Stimulated activated naive CD8-positive, alpha-beta T cell treated with anti-CD3 and anti-CD28 coated beads, Interleukin-15, Interleukin-2, amounts not matched to agents 100 ng/mL and 50 ng/mL, for 24 hours (primary cell): ENCODE results near the gene PPP2R5E.

Source experiments
- H3K27ac Mint-ChIP-seq: one replicate; pipeline ENCODE4 v1.8.0; 2021; ENCODE audit warnings: mild to moderate bottlenecking, mixed read lengths
- H3K27me3 Mint-ChIP-seq: one replicate; pipeline ENCODE4 v1.8.0; 2021; ENCODE audit warnings: mixed read lengths
- H3K36me3 Mint-ChIP-seq: one replicate; pipeline ENCODE4 v1.8.0; 2021; ENCODE audit warnings: low read depth, mixed read lengths
- H3K4me1 Mint-ChIP-seq: one replicate; pipeline ENCODE4 v1.8.0; 2021; ENCODE audit warnings: low read depth, mixed read lengths
- H3K4me3 Mint-ChIP-seq: one replicate; pipeline ENCODE4 v1.8.0; 2021; ENCODE audit warnings: mild to moderate bottlenecking, mixed read lengths
- H3K9me3 Mint-ChIP-seq: one replicate; pipeline ENCODE4 v1.8.0; 2021; ENCODE audit warnings: mixed read lengths

The PPP2R5E gene

DNA sequence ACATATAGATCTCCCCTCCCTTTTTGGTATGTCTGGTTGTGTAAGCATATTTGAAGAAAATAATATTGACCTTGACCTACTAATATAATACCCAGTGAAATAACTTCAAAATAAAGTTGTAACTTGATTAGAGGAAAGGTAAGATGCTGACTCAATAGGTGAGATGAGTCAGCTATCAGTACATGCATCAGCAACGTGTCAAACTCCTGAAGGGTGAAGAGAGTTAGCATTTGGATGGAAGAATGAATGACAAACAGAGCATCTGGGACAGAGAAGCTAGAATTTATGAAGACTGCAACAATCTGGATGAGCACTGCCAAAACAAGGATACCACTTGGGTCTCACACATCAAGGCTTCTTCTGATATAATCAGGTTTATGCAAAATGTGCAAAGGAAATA, 74.9 kb downstream of the PPP2R5E start:
- peaks cover 7% of the 10 kb centered on the region for H3K36me3 Mint-ChIP-seq
- no peaks in the 10 kb centered on the region for H3K27me3 Mint-ChIP-seq
- H3K27ac Mint-ChIP-seq = no peak overlapping the region
- H3K9me3 Mint-ChIP-seq = no peaks in the 10 kb centered on the region
- H3K4me1 Mint-ChIP-seq = peaks cover 34% of the 10 kb centered on the region
- H3K4me3 Mint-ChIP-seq = no peak overlapping the region

DNA sequence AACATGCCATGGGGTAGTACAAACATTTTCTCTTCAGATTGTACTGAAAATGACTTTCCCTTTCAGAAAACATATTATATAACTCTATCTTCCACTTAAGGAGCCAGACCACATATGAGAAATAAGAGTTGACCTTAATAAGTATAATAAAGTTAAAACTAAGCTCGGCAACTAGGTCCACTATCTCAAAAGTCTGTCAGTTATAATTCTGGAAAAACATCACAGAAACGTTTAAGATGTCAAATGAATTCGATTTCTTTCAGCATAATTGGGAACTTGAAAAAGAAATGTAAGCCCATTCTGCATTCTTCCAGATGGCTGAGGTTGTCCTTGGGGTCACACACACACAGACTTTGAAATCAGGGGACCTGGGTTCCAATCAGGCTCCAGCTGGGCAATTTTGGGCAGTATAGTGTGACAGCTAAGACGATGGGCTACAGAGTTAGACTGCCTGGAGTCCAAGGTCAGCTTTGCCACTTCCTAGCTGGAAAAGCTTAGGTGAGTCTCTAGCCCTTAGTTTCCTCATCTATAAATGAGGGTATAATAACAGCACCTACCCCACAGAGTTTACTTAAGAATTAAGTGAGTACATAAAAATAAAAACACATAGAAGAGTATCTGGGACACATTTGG, 75.6 kb downstream of the PPP2R5E start:
- peaks cover 34% of the 10 kb centered on the region for H3K4me1 Mint-ChIP-seq
- no peaks in the 10 kb centered on the region for H3K27me3 Mint-ChIP-seq
- peaks cover 7% of the 10 kb centered on the region for H3K36me3 Mint-ChIP-seq
- H3K27ac Mint-ChIP-seq = no peak overlapping the region
- no peaks in the 10 kb centered on the region for H3K9me3 Mint-ChIP-seq
- H3K4me3 Mint-ChIP-seq = no peak overlapping the region

DNA sequence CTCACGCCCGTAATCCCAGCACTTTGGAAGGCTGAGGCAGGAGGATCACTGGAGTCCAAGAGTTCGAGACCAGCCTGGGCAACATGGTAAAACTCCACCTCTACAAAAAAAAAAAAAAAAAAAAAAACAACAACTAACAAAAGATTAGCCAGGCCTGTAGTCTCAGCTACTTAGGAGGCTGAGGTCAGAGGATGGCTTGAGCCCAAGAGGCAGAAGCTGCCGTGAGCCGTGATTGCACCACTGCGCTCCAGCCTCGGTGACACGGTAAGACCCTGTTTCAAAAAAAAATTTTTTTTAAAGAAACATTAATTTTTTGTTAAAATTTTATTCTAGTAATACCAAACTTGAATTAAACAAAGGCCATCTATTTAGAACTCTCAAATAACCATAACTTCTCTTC, 77.8 kb downstream of the PPP2R5E start:
- H3K4me3 Mint-ChIP-seq = no peak overlapping the region
- peaks cover 39% of the 10 kb centered on the region for H3K4me1 Mint-ChIP-seq
- H3K27ac Mint-ChIP-seq = no peak overlapping the region
- peaks cover 7% of the 10 kb centered on the region for H3K36me3 Mint-ChIP-seq
- no peaks in the 10 kb centered on the region for H3K27me3 Mint-ChIP-seq
- H3K9me3 Mint-ChIP-seq = no peaks in the 10 kb centered on the region

DNA sequence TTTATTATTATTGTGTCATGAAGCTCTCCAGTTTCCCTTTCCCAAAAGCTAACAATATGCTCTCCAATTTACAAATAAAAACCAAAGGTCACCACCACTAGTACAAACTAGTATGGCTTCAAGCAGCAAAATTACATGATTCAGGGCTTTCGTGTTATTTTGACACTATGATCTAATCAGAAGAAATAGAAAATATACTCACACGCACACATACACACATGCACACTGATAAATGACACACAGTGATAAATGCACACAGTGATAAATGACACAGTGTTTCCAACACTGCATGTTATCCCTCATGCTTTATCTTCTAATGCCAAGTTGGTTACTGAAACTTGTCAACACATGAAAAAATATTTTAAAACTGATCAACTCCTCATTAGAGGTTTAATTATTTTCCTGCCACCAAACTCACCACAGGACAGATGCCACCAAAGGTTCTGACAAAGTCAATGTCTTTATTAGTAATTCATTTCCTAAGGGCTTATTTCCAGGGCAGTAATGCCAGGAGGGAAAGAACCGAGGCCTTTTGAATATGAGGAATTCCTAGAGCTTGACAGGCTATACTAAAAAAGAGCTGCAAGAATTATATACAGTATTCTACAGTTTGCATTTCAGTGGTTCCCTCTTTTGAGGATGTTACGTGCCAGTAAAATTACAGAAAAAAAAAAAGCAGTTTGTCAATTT, 82.4 kb downstream of the PPP2R5E start:
- H3K36me3 Mint-ChIP-seq = peaks cover 11% of the 10 kb centered on the region
- no peaks in the 10 kb centered on the region for H3K9me3 Mint-ChIP-seq
- H3K4me1 Mint-ChIP-seq = peaks cover 14% of the 10 kb centered on the region
- no peak overlapping the region for H3K4me3 Mint-ChIP-seq
- H3K27ac Mint-ChIP-seq = no peak overlapping the region
- no peaks in the 10 kb centered on the region for H3K27me3 Mint-ChIP-seq

DNA sequence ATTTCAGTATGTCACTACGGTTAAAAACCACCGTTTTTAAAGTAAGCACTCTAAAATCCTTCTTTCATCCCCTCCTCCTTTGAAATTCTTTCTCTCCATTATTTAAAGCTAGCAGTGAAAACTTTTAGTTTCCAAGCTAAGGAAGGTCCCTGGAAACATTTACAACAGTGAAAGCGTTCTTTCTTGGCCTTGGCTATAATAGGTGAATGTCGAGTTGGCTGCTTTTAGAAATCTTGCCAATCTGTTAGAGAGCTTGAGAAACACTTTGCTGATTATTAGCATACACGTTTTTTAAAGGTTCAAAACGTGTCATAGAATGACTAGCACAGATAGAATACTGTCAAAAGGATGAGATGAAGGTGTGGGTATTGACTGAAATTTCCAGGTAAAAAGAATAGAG, 83.4 kb downstream of the PPP2R5E start:
- H3K4me1 Mint-ChIP-seq = peaks cover 21% of the 10 kb centered on the region
- H3K4me3 Mint-ChIP-seq = no peak overlapping the region
- H3K36me3 Mint-ChIP-seq = peaks cover 11% of the 10 kb centered on the region
- no peak overlapping the region for H3K27ac Mint-ChIP-seq
- no peaks in the 10 kb centered on the region for H3K27me3 Mint-ChIP-seq
- no peaks in the 10 kb centered on the region for H3K9me3 Mint-ChIP-seq

DNA sequence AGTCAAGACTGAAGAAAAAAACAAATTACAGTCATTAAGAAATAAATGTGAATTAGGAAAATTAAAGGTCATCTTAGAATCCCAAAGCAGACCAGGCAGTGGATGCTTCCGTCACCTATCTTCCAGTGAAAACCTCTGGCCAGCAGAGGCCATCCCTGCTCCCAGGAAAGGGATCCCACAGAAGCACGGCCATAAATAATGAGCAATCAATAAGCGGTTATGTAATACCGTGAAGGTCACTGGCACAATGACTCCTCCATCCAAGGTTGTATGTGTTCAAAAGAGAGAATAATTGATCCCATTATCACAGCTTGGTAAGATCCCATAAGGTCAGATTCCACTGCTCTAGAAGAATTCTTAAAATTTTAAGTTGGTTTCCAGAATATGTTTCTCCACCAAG, 85.7 kb downstream of the PPP2R5E start:
- no peaks in the 10 kb centered on the region for H3K9me3 Mint-ChIP-seq
- no peak overlapping the region for H3K27ac Mint-ChIP-seq
- no peaks in the 10 kb centered on the region for H3K27me3 Mint-ChIP-seq
- peaks cover 17% of the 10 kb centered on the region for H3K36me3 Mint-ChIP-seq
- peaks cover 20% of the 10 kb centered on the region for H3K4me1 Mint-ChIP-seq
- H3K4me3 Mint-ChIP-seq = no peak overlapping the region

DNA sequence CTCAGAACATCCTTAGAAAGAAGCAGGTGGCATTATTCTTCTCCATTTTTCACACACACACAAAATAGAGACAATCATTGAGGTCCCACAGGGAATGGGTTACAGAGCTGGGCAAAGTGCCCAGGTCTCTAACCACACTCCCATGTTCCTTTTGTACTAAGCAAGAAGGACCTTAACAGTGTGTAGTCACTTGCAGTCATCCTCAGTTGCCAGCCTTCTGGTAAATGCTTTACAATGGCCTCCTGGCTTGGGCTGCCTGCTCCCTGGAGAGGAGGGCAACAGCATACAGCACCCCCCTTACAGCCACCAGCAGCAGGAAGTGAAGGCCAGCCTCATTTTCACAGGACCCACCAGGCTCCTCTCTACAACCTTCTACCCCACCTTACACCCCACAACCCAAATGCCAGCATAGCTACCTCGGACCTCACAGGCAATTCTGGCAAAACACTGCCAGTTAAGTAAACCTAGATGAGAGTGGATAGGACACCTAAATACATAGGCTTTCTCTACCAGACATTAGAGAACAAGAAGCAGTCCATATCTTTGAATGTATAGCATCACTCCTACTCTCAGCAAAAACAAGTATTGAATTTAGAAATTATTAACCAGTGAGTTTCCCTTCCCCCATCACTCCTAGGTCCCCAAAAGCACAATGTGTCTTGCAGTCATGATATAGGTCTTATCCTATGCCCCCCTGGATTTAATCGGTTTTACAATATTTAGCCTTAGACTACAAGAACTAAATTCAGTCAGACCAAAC, 88.1 kb downstream of the PPP2R5E start:
- Mint-ChIP-seq H3K27ac (peak overlapping the region; percentile 29), H3K36me3 (peaks cover 32% of the 10 kb centered on the region), H3K9me3 (no peaks in the 10 kb centered on the region), H3K4me1 (peaks cover 14% of the 10 kb centered on the region), H3K27me3 (no peaks in the 10 kb centered on the region), H3K4me3 (no peak overlapping the region)

DNA sequence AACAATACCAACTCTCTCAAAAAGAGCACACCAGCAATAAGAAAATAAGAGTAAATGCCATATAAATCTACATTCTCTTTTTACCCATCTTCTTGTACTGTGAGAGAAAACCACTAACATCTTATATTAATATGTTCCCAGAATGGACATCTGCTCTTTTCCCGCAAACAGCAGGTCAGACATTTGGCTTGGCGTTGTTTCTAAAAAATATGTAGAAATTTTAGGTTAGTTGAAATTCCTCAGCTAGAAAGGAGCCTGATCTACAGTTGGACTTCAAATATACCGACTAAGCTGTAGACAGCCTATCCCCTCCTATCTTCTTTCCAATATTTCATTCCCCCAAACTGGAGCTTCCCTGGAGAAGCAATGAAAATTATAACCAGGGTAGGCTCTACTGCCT, 88.7 kb downstream of the PPP2R5E start:
- Mint-ChIP-seq H3K36me3 (peaks cover 35% of the 10 kb centered on the region), H3K9me3 (no peaks in the 10 kb centered on the region), H3K27me3 (no peaks in the 10 kb centered on the region), H3K27ac (no peak overlapping the region), H3K4me1 (peaks cover 14% of the 10 kb centered on the region), H3K4me3 (no peak overlapping the region)

DNA sequence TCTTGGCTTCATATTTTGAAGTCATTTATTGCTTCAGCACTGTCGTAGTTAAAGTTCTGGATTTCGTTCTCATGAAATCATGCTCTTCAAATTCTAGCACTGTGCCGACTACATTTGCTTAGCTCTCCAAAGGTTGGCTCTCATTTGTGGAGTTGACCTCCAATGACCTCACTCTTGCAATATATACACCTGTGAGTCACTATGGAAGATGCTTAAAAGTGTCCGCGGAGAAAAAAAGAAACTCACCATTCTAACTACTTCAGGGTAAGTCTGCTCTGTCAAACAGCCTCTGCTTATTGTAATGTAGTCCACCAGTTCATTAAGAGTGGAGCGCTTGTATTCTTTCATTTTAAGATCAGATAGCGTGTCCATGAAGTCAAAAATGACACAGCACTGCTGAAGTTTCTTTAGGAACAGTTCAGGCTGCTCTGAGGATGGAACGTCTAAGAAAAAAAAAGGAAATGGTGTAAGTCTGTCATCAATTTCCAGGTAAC, 89.7 kb downstream of the PPP2R5E start:
- Mint-ChIP-seq H3K9me3 (no peaks in the 10 kb centered on the region), H3K27ac (no peak overlapping the region), H3K36me3 (peaks cover 43% of the 10 kb centered on the region), H3K4me3 (no peak overlapping the region), H3K27me3 (no peaks in the 10 kb centered on the region), H3K4me1 (peaks cover 14% of the 10 kb centered on the region)

DNA sequence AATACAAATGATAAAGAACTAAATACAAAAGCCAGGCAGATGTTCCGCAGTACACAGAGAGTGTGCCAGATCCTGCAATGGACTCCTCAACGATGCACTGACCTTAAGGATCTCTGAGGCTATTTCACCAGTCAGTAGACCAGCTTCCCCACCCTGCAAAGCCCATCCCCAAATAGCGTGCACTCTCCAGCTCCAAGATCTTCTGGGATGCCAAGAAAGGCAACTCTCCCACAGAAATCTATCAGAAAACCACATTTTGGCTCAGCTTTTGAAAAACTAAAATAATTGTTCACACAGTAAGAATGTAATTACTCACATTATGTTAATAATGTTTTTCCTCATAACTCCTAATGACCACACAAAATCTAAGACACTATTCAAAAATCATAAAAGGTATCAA, 90.4 kb downstream of the PPP2R5E start:
- H3K4me3 Mint-ChIP-seq = no peak overlapping the region
- no peak overlapping the region for H3K27ac Mint-ChIP-seq
- no peaks in the 10 kb centered on the region for H3K27me3 Mint-ChIP-seq
- H3K4me1 Mint-ChIP-seq = peaks cover 14% of the 10 kb centered on the region
- H3K36me3 Mint-ChIP-seq = peaks cover 40% of the 10 kb centered on the region
- no peaks in the 10 kb centered on the region for H3K9me3 Mint-ChIP-seq

DNA sequence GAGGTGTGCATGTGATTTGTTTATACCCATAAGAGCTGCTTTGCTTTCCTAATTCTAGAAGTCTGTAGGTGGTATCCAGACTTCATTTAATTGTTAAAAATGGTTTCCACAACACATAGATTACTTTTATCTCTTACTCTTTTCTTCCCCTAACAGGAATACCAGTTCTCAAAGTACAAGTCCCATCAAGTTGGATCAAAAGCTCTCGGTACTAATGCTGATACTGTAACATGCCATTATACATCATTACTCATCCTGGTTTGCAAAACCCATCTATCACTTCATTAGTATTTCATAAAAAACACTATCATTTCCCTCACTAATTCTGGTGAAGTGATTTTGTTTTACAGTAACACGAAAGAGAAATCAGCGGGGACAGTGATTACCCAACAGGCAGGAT, 94.3 kb downstream of the PPP2R5E start:
- no peaks in the 10 kb centered on the region for H3K27me3 Mint-ChIP-seq
- H3K36me3 Mint-ChIP-seq = peaks cover 47% of the 10 kb centered on the region
- H3K4me3 Mint-ChIP-seq = no peak overlapping the region
- peaks cover 4% of the 10 kb centered on the region for H3K4me1 Mint-ChIP-seq
- H3K27ac Mint-ChIP-seq = no peak overlapping the region
- H3K9me3 Mint-ChIP-seq = no peaks in the 10 kb centered on the region

DNA sequence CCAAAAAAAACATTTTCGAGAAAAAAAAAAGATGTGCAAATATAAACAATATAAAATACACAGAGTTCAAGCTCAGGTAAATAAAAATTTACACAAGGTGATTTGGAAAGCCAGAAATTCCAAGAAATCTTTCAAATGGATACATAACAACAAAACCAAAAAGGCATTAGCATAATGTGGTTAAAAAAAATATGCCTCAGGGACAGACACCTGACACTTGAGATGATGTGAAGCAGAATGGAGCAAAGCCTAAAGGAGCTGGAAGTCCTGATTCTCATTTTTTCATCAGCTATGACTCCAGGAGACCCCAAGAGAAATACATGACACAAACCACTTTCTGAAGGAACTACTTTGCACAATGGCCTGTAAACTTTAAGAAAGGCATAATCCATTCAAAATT, 98.6 kb downstream of the PPP2R5E start:
- no peak overlapping the region for H3K27ac Mint-ChIP-seq
- H3K9me3 Mint-ChIP-seq = no peaks in the 10 kb centered on the region

DNA sequence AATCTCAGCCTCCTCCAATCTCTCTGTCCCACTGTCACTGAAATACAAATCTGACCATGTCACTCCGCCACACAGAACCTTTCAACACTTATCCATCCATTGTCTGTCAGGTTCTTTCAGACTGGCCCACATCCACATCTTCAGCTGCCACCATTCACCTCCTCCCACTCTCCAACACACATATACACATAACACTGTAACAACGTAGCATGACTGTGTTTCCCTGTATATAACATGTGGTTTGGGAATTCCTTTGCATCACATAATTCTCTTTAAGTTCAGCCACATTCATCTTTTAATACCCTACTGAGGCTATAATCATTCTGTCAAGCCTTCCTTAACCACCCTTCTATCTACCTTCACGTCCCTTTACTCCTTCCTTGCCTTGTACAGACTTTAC, 99.2 kb downstream of the PPP2R5E start:
- Mint-ChIP-seq H3K4me3 (no peak overlapping the region), H3K9me3 (no peaks in the 10 kb centered on the region), H3K36me3 (peaks cover 23% of the 10 kb centered on the region), H3K4me1 (peaks cover 25% of the 10 kb centered on the region), H3K27me3 (no peaks in the 10 kb centered on the region), H3K27ac (peak overlapping the region; percentile 16)

More for the DNA sequence above, 98.6 kb downstream of the PPP2R5E start:
- peaks cover 29% of the 10 kb centered on the region for H3K36me3 Mint-ChIP-seq
- H3K4me1 Mint-ChIP-seq = peaks cover 24% of the 10 kb centered on the region
- no peaks in the 10 kb centered on the region for H3K27me3 Mint-ChIP-seq
- H3K4me3 Mint-ChIP-seq = no peak overlapping the region

DNA sequence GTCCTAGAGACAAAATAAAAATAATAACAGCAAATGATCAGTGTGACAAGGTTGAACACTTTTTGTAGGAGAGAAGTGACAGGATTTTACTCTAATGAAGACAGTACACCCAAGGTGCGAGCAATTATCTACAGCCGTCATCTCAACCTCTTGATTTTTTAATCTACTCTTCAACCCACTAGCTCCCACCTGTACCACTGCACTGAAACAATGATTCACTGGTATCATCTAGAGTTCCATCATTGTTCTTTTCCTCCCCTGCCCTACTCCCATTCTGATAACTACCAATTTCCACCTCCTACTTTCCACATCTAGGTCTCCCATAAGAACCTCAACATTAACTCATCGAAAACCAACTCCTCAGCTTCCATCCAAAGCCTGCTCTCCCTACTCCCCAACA, 99.8 kb downstream of the PPP2R5E start:
- Mint-ChIP-seq H3K9me3 (no peaks in the 10 kb centered on the region), H3K4me1 (peaks cover 31% of the 10 kb centered on the region), H3K27ac (peak overlapping the region; percentile 16), H3K36me3 (peaks cover 19% of the 10 kb centered on the region), H3K4me3 (no peak overlapping the region), H3K27me3 (no peaks in the 10 kb centered on the region)

DNA sequence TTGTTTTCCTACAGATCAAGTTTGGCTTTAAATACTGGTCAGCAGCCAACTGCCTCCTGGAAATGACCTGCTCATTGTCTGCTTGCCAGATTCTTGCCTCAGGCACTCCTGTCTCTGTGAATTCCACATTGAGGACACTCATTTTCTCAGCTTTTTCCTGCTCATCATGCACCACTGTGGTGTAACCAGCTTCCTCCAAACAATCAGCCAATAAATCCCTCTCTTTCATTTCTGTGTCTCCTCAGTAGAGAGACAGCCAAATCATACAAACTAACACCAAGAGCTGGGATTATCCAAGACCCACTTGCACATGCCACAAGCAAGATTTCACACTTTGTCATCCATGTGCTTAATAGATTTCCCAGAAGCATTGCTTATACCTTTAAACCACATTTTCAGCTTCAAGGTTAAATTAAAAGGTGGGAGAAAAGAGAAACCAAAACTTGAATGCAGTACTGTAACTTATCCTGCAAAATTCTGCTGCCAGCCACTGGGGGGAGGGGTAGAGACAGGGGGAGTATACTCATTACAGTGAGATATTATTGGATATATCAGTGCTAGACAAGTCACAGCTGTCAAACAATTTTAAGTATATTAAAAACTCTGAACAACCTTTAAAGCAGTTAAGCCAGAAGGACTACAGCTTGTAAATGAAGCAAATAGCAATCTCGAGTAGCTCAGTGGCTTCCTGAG, 105.0 kb downstream of the PPP2R5E start:
- Mint-ChIP-seq H3K27ac (peak overlapping the region; percentile 3), H3K9me3 (no peaks in the 10 kb centered on the region), H3K4me1 (peaks cover 55% of the 10 kb centered on the region)

More for the DNA sequence above, 105.0 kb downstream of the PPP2R5E start:
- Mint-ChIP-seq H3K27me3 (no peaks in the 10 kb centered on the region), H3K36me3 (peaks cover 16% of the 10 kb centered on the region), H3K4me3 (no peak overlapping the region)
